Epidermal melanocyte (primary cell): Measurements from ENCODE around the gene CENPX.

Experiments
- DNase-seq: peaks from one replicate; pipeline ENCODE4 v3.0.0; 2011; ENCODE audit warnings: low spot score; ENCODE audit not compliant: insufficient read length

CENPX gene

GRCh38 chr17:82022310-82022980 lies at the start of gene CENPX:
TSS of gene CENPX (minus strand) at chr17:82022878. CDS start at chr17:82022861, 17 bp downstream.
- DNase-seq, result no peak

GRCh38 chr17:82070611-82071010 lies 47.9 kb upstream of the CENPX start:
- DNase-seq, result no peak

GRCh38 chr17:82065638-82066303 lies 43.1 kb upstream of the CENPX start, which contains the start of gene DUS1L:
TSS of gene DUS1L (minus strand) at chr17:82065804. CDS start at chr17:82065059, 745 bp downstream.
- peak; percentile 80 for DNase-seq

- no peak for DNase-seq
Observed at GRCh38 chr17:82065193-82065637, 42.5 kb upstream of the CENPX start.

- no peak for DNase-seq
Observed at GRCh38 chr17:82064433-82065192, 41.9 kb upstream of the CENPX start.

- no peak for DNase-seq
Observed at GRCh38 chr17:82063424-82064415, 41.0 kb upstream of the CENPX start.

- no peak for DNase-seq
Observed at GRCh38 chr17:82062984-82063368, 40.3 kb upstream of the CENPX start.

GRCh38 chr17:82062076-82062983 lies 39.7 kb upstream of the CENPX start:
- no peak for DNase-seq

- no peak for DNase-seq
Observed at GRCh38 chr17:82061047-82061925, 38.6 kb upstream of the CENPX start.

- no peak for DNase-seq
Observed at GRCh38 chr17:82060614-82061013, 37.9 kb upstream of the CENPX start.

GRCh38 chr17:82060001-82060380 lies 37.3 kb upstream of the CENPX start:
- DNase-seq, result no peak

GRCh38 chr17:82059272-82060000 lies 36.8 kb upstream of the CENPX start:
- DNase-seq, result no peak

- no peak for DNase-seq
Observed at GRCh38 chr17:82058855-82059249, 36.2 kb upstream of the CENPX start.

- no peak for DNase-seq
Observed at GRCh38 chr17:82058230-82058854, 35.7 kb upstream of the CENPX start.

GRCh38 chr17:82056729-82057621 lies 34.3 kb upstream of the CENPX start:
- no peak for DNase-seq

- no peak for DNase-seq
Observed at GRCh38 chr17:82055965-82056728, 33.5 kb upstream of the CENPX start.
